ENCODE data around the gene NETO1.

- TF ChIP-seq POLR2AphosphoS5 (IDR thresholded peaks at IDR 0.05; ENCODE audit: low read depth, low read length) (no peak), TAF1 (IDR thresholded peaks at IDR 0.05; ENCODE audit: borderline replicate concordance, insufficient read depth, low read length) (no peak), REST (IDR thresholded peaks at IDR 0.05; ENCODE audit: insufficient read depth in 1 of 2, low read depth in 2 of 2, low read length in 2 of 2) (no peak), SIN3A (IDR thresholded peaks at IDR 0.05; ENCODE audit: borderline replicate concordance, insufficient read depth, low read length) (no peak)
These were observed 44.4 kb downstream of the NETO1 start for GRCh38 chr18:72823345-72823744.

Data from PFSK-1 (cell line).